AG04449 (cell line): ENCODE results near the gene EPYC.

Source experiments
- CTCF ChIA-PET: fragments of 350-600 bp; formaldehyde crosslinking; extraction: SDS; loops from one replicate; lab custom pipeline; 2021; ENCODE audit warnings: antibody characterized with exemption; lab: Yijun Ruan, JAX
- POLR2A ChIA-PET: fragments of 400-600, 350-600 bp; formaldehyde crosslinking; extraction: SDS; loops from one replicate; lab custom pipeline; 2020; ENCODE audit warnings: antibody characterized with exemption, inconsistent platforms; lab: Yijun Ruan, JAX
- DNase-seq: peaks from one replicate; pipeline ENCODE4 v3.0.0-alpha.2; 2010; ENCODE audit warnings: low read depth, low spot score
- H3K4me3 ChIP-seq: 2 replicates; pipeline ENCODE4 v1.5.1; 2011; ENCODE audit warnings: low read depth, mild to moderate bottlenecking, control low read depth, low read length
- TF ChIP-seq, protein P1 (sequence below): IDR thresholded peaks from one replicate; pipeline ENCODE4 v1.5.1; 2011; ENCODE audit warnings: mild to moderate bottlenecking, moderate library complexity, low read length, control low read depth, inconsistent platforms; ENCODE audit not compliant: insufficient read depth; ENCODE audit errors: missing control alignments

The EPYC gene

DNA sequence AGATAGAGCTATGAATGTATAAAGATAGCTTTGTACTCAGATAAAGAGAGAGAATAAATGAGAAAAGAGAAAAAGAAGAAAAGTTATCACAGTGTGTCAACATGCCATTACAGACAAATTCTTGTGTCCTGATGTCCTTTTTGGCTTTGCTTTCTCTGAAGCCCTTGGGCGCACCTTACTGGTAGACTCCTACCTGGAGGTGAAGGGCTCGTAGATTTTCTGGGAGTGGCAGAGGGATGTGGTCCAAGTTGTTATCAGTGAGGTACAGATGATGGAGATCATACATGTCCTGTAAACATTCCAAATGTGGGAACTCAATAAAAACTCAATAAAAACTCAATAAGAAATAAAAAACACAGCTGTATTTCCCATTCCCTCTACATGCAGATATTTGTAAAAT is 34.9 kb downstream of the EPYC start:
- POLR2A ChIA-PET, result no interaction called here
- CTCF ChIA-PET, result interaction anchor here (1.0 to 3.9 kb wide), 11 partner anchors 8 to 400 kb away, joined by 3 to 17 read pairs (median 4); no protein-coding TSS in a partner anchor
- TF ChIP-seq, protein P1, sequence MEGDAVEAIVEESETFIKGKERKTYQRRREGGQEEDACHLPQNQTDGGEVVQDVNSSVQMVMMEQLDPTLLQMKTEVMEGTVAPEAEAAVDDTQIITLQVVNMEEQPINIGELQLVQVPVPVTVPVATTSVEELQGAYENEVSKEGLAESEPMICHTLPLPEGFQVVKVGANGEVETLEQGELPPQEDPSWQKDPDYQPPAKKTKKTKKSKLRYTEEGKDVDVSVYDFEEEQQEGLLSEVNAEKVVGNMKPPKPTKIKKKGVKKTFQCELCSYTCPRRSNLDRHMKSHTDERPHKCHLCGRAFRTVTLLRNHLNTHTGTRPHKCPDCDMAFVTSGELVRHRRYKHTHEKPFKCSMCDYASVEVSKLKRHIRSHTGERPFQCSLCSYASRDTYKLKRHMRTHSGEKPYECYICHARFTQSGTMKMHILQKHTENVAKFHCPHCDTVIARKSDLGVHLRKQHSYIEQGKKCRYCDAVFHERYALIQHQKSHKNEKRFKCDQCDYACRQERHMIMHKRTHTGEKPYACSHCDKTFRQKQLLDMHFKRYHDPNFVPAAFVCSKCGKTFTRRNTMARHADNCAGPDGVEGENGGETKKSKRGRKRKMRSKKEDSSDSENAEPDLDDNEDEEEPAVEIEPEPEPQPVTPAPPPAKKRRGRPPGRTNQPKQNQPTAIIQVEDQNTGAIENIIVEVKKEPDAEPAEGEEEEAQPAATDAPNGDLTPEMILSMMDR, result no peak
- no peak for DNase-seq
- H3K4me3 ChIP-seq, result no peak overlapping the region

DNA sequence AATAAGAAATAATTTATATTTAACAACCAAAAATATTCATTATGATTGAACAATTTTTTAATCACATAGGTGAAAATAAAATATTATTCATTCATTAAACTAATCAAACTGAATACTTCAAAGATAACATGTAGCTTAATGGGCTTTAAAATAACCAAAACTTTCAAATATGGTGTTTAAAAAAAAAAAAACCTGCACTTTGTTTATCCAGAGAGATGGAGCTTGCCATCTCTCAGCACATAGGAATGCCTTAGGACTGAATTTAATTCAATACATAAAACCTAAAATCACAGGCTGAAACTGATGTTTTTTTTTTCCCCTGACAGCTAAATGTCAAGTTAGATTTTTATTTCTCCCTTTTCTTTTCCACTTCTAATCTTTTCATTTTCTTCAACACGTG is 35.4 kb downstream of the EPYC start:
- ChIA-PET CTCF (interaction anchor here (1.0 to 3.9 kb wide), 9 partner anchors 8 to 392 kb away, joined by 3 to 17 read pairs (median 7); no protein-coding TSS in a partner anchor), POLR2A (no interaction called here)
- no peak overlapping the region for H3K4me3 ChIP-seq
- TF ChIP-seq, protein P1, result no peak
- no peak for DNase-seq

DNA sequence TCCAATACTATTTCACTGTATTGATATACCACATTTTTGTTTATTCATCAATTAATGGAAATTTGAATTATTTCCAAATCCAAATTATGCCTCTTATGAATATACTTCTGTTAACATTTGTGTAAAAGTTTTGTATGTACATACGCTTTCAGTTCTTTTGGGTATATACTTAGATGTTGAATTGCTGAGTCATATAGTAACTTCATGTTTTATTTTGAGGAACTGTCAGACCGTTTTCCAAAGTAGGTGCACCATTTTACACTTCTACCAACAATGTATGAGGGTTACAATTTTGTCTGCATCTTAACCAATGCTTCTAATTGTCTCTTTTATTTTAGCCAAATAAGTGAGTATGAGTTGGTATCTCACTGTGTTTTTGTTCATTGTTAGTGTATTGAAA is 39.6 kb downstream of the EPYC start:
- no peak overlapping the region for H3K4me3 ChIP-seq
- no peak for DNase-seq
- TF ChIP-seq, protein P1, result no peak
- ChIA-PET POLR2A (no interaction called here), CTCF (no interaction called here)

DNA sequence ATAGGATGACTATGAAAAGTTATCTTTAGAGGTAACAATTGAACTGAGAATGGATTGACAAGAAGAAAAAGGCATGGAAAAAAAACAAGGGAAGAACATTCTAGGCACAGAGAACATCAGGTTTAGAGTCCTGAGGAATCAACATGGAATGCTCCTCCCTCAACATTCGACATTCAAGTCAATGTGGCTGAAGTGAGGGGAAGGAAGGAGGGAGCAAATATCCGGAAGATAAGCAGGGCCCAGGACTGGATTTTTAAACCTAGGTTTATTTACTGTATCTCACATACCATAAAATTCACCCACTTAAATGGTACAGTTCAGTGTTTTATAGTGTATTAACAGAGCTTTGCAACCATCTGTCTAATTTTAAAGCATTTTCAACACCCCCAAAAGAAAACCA is 40.2 kb downstream of the EPYC start:
- DNase-seq, result no peak
- TF ChIP-seq, protein P1, result no peak
- H3K4me3 ChIP-seq, result no peak overlapping the region
- ChIA-PET CTCF (interaction anchor here (0.6 to 1.0 kb wide), 2 partner anchors 9 to 13 kb away, joined by 3 read pairs; no protein-coding TSS in a partner anchor), POLR2A (no interaction called here)

DNA sequence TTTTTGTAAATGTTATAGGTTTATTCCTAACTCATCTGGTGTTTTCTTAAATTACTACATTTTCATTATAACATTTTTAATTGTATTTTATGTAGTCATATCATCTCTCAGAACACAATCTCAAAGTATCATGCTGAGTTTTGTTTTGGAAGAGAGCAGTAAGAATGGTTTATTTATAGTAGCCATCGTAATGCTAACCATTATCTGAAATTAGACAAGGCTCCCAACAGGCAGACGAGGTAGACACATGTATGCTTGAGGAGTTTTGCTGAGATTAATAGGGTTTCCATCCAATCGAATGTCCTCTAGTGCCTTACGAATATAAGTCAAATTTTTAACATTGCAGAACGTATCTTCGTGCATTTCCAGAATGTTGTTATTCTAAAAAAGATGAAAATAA is 40.8 kb downstream of the EPYC start:
- H3K4me3 ChIP-seq, result no peak overlapping the region
- DNase-seq, result no peak
- POLR2A ChIA-PET, result no interaction called here
- TF ChIP-seq, protein P1, result no peak
- CTCF ChIA-PET, result interaction anchor here (1.0 to 1.9 kb wide), 2 partner anchors 14 to 389 kb away, joined by 3 to 7 read pairs; no protein-coding TSS in a partner anchor

DNA sequence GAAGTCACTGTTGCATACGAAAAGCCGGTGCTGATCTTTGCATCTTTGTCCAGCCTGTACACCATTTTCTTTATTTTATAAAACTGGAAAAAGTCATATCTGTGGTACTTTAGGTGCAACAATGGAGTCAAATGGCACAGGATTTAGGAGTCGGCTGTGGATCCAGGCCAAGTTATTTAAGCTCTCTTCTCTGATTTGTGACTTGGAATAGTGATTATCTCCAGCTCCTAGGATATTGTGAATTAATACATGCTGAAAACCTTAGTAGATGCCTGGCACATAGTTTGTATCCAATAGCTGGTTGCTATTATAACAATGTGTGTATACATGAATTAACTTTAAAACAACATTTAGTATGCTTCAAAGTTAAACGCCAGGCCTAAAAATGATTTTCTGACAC is 43.6 kb downstream of the EPYC start:
- TF ChIP-seq, protein P1, result no peak
- DNase-seq, result no peak
- H3K4me3 ChIP-seq, result no peak overlapping the region
- ChIA-PET POLR2A (no interaction called here), CTCF (interaction anchor here (0.7 to 2.4 kb wide), 13 partner anchors 9 to 1490 kb away, joined by 3 to 9 read pairs (median 4); no protein-coding TSS in a partner anchor)
